Measurements from ENCODE around the gene TFAP2A.

TFAP2A gene

DNA sequence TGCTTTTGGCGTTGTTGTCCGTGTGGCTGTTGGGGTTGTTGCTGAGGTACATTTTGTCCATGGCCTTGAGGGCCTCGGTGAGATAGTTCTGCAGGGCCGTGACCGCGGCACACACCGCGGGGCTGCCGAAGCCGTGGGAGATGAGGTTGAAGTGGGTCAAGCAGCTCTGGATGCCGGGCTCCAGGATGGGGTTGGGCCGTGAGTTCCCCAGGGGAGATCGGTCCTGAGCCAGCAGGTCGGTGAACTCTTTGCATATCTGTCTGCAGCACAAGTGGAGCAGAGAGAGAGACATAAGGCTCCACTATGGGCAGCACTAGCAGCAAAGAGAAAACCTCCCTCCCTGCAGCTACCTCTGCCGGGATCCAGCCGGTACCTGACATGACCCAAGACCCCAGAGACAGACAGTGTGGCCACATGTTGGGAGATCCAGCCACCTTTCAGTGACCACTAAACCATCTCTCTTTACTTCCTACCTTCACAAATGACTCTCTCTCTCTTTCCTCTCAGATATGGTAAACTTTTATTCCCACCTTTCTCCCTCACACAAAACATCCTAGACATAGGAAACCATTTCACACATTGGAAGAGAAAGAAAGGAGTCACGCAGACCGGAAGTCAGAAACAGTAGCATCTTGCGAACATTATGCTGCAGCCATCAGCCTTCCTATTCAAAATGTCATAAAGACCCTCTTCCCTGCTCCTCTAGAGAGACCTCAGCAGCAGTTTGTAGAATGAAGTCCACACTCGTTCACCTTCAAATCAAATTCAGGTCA lies 16.2 kb downstream of the TFAP2A start:
- DNase-seq: no peak

DNA sequence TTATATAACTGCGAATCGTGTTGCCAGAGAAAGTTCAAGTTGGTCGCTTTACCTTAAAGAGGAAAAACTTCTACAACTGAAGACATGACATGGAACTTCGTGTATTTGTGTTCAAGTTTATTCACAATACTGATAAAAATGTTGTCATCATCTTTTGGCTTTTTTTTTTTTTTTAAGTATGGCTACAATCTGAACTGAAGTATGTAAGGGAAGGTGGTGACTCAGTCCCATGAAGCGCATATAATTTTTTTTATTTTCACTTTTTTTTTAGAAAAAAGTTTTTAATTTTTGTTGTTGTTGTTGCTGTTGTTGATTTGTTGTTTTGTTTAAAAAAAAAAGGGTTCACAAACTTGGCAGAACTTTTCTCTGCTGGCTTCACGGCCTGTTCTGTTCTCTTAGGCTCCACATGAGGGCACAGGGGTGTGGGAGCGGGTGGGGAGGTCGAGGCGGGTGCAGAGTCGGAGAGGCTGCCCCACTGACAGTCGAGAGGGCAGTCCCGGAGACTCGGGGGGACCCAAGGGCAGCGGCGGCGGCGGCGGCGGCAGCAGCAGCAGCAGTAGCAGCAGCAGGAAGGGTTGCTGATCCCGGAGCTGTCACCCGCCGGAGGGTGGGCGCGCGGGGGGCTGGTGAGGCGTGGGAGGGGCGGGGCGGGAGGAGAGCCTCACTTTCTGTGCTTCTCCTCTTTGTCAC lies 17.0 kb downstream of the TFAP2A start:
- no peak for DNase-seq

DNA sequence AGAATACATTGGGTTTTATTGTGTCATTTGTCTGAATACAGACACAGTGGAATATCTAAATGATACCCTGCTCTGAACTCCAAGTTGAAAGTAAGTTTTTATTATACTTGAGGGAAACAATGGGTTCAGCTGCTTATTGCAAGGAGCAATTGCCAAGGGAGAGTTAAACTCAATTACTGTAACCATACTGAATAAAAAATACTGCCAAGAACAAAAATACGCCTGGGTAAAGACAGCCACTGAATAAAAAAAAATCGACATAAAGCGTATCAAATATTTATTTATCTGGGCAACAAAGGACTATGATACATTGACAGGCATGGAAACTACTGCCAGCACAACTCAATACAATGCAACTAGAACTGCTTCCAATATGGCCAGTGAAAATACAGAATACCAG lies 18.1 kb downstream of the TFAP2A start:
- no peak for DNase-seq

DNA sequence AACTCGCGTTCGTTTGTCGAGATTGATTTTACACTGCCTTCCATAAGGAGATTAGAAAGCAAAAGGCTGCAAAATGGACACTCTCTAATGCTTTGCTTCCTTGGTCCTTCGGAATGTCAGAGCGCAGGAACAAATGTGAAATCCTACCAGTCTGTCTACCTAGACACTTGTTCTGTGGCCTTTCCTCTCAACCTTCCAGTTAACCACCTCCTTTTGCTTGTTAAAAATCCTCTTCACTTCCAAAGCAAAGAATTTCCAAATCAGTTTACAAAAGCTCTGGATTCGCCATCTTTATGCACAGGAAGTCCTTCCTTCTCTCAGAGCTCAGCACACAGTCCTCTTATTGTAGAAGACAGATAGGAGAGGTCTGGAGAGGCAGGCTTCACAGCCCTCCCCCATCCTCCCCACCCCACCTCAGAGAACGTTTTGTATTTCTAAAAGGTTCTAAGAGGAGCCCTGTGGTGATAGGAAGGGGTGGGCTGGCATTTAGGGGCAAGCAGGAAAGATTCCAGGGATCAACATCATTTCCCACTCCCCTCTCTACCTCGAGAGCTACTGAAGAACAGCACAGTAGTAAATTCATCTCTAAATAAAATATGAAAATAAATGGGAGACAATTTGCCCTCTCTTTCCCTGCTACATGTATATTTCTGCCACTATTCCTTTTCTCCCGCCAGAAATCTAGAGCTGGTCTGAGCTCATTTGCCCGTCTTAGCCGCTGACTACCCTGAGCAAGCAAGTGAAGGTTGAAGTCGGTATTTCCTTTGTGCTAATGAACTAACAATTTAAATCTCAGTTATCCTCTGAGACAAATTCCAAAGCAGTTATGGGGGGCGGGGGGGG lies 18.9 kb downstream of the TFAP2A start:
- no peak for DNase-seq

DNA sequence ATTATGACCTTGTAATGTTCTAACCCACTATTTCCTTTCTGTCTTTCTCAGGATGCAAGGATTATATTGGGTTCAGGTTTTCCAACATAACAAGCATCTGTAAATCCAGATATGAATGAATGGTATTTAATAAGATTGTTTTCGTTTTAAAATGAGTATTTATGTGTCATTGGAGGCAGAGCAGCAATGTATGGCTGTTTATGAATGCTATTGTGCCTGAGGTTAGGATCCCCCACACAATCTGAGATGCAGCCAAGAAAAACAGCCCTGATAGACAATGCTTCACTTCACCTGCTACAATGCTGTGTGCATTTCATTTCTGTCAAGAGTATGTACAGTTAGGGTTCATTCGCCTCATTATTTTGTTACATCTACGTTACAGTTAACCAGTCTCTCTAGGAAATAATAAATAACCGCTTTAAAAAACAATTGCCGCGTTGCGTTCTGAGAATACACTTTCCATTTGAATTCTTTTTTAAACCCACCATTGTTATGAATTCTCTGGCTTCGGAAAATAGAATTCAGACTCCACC lies 19.6 kb downstream of the TFAP2A start:
- no peak for DNase-seq

DNA sequence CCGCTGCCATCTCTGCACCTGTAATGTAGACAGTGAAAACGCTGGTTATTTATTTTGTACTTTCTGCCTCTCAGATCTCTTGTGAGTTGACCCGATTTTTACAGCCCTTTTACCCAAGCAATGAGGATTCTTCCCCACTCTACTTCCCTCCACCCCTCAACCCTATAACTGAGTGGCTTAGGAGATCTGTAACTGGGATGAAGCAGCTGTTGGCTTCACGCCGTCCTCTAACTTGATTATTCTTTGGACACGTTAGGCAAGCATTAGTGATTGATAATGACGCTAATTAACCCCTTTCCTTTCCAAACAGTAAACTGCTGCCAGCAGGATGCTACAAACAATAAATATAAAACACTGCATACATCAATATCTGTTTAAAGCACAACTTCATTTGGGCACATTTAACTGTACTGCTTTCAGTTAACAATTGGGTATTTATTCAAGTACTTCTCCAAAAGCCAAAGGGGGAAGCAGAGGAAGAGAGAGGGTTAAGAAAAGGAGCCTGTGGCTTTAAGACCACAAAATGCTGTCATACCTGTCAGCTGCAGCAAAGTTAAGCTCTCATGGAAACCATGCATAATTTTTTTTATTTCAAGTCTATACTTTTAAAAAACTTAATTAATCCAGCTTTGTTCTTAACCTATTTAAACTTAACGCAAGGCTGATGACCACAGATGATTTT lies 21.2 kb downstream of the TFAP2A start:
- DNase-seq: no peak

DNA sequence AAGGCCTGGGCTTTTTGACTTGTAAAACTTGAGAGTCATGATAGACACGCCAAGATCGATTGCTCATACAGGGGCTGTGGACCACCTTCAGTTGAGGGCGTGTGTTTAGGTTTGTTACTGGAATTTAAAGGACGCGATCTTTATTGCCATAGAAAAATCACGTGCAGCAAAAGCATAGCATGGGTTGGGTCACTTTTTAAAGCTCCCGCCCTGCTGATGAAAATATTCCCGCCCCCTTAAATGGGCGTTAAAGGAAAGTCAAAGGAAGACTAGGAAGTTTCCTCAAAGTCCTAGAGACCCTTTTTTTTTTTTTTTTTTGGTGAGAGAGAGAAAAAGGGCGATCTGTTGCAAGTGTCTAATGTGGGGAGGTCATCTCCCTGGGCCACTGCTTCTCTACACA lies 23.1 kb downstream of the TFAP2A start:
- no peak for DNase-seq

DNA sequence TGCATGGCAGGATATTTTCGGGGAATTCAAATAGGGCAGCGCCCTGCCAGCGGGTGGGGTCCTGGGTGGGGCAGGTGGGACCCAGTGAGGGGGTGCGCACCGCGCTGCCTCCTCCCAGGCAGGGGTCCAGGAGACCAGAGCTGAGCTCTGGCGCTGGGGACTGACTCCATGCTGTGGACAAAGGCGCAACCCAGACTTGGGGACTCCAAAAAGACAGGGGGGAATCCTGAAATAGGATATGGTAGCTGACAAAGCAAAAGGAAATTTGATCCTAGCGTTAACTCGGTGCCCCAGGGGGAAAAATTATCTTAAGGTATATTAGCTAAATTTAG lies 23.6 kb downstream of the TFAP2A start:
- DNase-seq: no peak

DNA sequence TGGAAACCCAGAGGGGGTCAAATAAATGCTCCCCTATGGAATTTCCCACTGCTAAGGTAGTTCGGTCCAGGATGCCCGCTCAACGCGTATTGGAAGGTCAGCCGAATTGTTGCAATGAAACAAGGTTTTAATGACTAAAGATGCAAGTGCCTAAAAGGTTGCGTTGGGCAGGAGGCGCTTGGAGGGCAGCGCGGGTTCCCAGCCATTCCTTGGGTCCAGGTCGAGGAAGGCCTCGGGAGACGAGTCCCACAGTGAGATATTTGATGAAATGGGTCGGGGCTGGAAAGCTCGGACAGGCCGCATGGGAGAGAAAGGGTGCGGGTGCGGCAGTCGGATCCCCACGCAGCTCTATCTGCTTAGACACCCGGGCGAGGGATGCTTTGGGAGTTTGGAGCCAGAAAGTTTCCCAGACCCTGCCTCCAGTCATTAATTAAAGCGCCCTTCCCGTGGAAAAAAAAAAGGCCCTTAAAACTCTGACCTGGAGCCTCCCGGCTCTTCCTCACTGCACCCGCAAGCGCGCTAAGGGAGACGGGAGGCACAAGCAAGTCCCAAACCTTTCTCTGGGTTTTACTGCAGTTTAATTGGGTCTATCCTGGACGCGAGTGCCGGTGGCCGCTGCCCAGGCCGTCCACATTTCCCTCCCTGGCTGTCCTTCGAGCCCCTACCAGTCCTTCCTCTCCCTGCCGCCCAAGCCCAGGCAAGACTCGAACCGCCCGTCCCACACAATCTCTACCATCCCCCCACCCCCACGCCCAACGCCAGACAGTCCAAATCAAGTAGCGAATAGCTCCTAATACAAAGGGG lies 24.2 kb downstream of the TFAP2A start:
- DNase-seq: no peak

DNA sequence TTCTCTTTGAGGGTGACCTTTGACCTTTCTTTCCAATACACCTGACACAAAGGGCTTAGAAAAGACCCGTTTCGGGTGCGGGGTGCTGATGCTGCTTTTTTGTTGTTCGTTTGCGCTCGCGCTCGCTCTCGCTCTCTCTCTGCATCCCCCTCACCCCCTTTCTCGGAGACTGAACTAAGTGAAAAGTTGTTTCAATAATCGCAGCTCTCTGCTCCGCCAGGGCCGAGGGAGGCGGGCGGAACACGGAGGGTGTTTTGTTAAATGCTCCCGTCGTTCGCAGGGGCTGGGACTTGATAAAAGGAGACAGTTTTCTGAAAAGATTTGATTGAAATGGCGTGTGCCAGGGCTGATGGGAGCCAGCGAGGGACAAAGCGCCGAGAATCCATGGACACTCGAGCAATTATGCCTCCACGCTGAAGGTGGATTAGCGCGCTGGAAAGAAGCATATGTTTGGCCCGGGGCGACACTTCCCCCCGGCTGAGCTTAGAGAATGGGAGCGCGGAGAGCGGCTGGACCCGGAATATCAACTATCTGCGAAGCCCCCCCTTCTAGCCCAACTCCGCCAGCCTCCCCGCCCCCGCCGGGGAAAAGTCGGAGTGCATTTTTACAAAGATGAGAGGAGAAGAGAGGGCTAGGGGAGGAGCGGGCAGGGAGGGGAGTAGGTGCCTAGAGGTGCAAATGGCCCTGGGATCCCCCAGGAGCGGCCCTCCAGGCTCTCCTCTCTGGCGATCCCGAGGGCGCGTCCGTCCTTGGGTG lies 25.0 kb downstream of the TFAP2A start:
- DNase-seq: no peak

DNA sequence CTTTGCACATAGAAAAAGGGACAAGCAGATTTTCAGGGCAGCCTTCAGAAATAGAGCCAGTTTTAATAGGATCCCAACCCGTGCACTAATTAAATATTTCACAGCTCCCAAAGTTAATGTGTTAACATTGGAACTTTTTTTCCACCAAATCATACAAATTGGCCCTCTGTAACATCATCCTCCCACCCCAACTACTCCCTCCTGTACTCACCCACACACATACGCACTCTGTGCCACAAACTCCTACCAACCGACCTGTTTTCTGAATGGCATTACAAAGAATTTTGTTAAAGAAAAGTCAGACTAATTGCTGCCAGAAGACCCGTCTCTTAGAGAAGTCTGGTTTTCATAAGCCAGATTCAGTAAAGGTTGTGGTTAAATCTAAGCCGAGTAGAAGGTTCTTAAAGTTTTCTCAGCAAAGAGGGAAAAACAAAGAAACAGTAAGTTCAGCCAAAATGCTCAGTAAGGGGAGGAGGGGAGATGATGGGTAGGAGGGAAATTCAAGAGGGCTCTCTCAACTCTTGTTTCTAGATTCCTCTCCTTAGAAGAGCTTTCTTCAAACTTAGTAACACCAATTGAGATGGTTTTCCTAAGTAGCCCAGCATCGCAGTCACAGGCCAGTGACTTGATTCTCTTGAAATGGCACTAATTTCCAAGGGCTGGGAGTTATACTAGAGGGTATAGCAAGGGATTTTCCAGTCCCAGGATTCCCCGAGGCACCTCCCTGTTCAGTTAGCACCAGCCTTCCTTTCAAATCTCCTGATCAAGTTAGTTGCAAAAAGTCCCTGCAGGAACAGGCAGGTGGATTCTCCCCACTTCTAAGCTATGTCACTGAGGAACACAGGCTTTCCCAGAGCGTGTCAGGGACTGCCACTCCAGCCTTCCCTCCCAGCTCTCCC lies 27.9 kb downstream of the TFAP2A start:
- DNase-seq: no peak

DNA sequence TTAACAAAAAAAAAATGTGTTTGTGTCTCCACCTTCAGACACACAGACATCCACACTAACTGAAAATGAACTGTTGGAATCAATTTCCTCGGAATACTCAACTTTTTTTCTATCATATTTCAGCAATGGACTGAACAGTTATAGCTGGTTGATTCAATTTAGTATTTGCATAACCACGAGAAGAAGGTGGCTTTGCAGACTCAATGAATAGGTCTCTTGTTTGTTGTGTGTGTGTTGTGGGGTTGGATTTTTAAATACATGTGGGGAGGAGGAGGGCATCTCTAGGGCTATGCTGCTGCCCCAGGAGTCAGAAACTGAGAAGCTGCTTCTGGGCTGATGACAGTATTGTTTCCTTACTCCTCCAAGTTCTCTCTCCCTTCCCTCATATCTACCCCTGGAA lies 28.7 kb downstream of the TFAP2A start:
- no peak for DNase-seq

DNA sequence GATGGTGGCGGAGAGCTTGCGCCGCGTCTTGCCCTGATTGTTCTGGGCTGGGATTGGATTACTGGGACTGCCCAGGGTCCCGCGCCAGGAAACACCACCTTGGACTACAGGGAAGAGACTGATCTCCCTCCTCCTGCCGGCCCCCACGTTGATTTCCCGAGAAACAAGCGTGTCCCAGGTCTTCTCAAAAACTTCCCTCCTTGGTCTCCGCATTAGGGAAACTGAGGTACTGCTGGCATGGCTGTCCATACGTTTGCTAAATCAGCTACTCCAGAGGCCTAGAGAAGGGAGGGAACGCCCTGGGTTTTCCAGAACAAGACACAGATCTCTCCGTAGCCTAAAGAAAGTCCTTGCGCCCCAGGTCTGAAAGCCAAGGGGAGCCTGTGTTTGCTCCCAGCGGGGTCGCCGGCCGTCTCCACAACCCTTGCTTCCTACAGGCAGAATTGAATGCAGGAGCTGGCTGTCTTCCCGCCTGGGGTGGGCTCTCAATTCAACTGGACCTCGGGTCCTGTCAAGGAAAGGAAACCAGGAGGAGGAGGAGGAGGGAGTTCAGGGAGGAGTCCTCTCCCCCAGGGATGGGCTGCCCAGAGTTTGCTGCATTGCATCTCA lies 29.2 kb downstream of the TFAP2A start:
- no peak for DNase-seq

DNA sequence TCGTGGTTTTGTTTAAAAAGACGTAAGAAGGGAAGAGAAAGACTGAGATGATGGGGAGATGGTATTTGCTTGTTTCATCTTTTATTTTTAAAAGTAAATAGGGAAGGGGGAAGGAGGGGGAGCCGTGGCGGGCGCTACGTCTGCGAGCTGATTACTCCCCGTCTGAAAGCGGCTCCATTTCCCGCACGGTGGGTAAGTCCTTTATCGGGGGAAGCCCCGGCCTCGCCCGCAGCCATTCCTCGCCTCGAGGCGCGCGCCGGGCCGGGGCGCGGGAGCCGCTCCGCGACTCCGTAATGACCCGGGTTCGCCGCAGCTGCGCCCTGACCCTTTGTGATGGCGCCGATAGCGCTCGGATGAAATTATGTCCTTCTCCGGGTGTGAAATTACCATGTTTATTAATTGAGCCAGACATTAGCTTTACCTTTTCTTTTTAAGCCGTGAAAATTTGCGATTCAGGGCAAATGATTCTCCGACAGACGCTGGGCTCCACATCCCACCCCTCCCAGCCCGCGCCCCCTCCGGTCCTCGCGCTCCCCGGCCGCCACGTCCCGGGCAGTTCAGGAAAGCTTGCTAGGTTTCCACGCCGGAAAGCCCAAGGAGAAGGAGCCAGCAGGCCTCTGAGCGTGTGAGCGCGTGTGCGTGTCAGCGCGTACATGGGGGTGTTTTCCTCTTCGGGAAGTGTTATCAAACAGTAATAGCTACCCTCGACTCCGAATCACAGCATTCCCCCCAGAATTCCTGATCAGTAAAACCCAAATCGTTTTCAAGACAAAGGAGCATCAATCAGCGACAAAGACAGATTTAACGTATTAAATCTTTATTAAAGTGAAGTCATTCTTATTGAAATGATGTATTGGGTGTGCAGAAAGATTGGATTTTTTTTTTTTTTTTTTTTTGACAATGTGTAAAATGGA lies 30.0 kb downstream of the TFAP2A start:
- DNase-seq: no peak

DNA sequence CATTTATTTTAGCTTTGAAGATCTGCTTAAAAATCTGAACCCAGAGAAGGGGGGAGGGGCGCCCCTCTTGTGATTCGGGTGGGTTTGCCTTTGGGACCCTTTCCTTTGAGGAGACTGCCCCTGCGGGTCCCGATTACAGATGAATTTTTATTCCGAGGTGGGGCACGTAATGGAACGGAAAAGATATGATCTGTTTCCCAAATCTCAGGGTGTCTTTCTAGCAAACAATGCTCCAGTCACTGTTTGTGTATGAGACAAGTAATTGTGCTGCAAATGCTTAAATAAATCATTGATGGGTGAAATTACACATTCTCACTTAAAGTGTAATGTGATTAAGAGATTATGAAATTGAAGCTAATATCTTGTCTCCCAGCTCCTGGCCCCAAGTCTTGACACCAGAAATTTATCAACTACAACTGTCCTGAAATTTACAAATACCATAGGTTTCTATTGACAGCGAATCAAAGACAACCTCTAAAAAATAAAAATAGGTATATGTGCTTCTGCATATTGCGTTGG lies 30.7 kb downstream of the TFAP2A start:
- no peak for DNase-seq

DNA sequence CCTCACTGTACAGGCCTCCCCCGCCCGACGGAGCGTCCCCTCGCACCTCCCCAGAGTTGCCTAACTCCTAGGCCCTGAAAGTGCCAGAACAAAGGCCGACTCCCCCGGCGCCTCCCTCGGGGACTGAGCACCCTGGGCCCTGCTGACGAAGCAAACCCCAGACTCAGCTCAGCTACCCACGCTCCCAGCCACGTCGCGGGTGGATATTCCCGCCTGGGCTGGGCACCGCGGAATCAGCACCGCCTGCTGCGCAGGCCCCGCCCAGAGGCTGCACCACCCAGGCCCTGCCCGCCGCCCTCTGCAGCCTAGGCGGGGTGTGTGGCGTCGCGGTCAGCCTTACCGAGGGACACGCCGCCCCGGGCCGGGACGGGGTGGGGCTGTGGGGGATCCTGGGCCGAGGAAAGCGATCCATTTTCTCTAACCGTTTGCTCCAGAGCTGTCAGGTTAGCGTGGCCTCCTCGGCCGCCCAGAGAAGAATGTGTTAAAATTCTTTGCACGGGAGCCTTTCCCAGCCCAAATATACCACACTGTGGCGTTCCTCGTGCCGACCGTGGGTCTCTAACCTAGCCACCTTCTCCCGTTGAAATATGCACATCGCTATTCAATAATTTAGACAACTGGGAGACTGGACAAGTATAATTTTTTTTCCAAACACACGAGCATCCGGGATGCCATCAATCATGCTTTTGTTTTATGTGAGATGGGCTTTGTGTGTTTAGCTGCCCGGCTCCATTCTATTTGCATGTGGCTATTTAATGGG lies 31.4 kb downstream of the TFAP2A start:
- no peak for DNase-seq

DNA sequence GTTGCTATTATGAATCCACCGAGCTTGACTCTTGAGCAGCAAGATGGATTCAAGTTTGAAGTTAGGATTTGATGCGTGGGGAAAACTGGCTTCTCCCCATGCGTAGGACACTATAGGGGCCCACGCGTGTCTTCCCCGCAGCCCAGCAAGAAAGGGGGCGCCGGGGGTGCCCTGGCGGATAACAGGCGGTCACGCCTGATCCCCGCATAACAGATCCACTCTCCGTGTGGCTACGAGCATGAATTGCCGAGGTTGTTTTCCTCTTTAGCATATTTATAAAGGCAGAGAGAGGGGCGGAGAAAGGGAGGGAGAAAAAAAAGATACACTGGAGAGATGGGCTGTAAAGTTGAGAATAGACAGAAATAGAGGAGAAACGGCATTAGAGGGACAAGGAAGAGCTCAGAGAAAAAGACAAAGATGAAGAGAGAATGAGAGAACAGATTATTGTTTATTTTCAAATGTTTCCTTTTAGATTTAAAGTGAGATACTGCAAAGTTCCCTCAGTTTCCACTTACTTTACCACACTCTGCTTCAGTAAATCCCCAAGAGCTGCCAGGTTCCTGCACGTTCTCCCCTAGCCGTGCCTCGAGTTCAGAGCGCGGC lies 32.0 kb downstream of the TFAP2A start:
- DNase-seq: no peak

Measured in CD4-positive, alpha-beta T cell treated with Interleukin-1 beta for 1 hour (primary cell).